ENCODE measurements around the gene CALD1.

Gene CALD1

DNA sequence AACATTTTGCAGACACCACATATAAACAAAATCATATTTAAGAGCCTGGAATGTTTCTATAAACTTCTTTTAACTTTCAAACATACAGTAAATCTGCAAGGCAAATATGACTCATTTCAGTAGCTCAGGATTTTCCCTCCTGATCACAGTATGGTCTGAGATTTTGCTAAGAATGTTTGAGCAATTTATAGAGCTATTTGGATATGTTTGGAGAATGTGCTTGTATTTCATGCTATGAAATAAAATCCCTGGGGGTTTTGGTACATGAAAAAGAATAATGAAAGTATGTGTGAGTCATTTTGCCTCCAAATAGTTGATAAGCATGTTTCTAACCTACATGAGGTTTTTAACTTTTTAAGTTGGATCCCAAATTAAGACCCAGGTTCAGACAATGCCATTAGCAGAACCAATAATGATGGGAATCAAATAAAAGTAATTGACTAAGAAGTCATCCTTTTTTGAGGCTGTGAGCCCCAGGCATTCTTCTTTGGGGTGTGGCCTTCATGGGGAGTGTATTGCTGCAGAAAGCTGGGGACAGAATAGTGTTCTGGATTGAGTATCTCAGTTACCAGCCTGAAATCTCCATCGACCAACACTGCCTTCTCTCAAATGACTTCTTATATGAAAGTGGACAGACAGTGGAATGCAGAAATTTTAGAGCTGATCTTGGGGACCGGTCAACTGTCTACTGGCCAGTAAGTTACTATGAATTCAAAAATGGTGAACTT lies 140.8 kb downstream of the CALD1 start:
- TF ChIP-seq, protein P1, sequence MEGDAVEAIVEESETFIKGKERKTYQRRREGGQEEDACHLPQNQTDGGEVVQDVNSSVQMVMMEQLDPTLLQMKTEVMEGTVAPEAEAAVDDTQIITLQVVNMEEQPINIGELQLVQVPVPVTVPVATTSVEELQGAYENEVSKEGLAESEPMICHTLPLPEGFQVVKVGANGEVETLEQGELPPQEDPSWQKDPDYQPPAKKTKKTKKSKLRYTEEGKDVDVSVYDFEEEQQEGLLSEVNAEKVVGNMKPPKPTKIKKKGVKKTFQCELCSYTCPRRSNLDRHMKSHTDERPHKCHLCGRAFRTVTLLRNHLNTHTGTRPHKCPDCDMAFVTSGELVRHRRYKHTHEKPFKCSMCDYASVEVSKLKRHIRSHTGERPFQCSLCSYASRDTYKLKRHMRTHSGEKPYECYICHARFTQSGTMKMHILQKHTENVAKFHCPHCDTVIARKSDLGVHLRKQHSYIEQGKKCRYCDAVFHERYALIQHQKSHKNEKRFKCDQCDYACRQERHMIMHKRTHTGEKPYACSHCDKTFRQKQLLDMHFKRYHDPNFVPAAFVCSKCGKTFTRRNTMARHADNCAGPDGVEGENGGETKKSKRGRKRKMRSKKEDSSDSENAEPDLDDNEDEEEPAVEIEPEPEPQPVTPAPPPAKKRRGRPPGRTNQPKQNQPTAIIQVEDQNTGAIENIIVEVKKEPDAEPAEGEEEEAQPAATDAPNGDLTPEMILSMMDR (IDR thresholded peaks at IDR 0.05), result no peak
- TF ChIP-seq ZFX (IDR thresholded peaks at IDR 0.05; ENCODE audit: borderline replicate concordance), result no peak
- H3K27ac ChIP-seq, result no peak overlapping the region

DNA sequence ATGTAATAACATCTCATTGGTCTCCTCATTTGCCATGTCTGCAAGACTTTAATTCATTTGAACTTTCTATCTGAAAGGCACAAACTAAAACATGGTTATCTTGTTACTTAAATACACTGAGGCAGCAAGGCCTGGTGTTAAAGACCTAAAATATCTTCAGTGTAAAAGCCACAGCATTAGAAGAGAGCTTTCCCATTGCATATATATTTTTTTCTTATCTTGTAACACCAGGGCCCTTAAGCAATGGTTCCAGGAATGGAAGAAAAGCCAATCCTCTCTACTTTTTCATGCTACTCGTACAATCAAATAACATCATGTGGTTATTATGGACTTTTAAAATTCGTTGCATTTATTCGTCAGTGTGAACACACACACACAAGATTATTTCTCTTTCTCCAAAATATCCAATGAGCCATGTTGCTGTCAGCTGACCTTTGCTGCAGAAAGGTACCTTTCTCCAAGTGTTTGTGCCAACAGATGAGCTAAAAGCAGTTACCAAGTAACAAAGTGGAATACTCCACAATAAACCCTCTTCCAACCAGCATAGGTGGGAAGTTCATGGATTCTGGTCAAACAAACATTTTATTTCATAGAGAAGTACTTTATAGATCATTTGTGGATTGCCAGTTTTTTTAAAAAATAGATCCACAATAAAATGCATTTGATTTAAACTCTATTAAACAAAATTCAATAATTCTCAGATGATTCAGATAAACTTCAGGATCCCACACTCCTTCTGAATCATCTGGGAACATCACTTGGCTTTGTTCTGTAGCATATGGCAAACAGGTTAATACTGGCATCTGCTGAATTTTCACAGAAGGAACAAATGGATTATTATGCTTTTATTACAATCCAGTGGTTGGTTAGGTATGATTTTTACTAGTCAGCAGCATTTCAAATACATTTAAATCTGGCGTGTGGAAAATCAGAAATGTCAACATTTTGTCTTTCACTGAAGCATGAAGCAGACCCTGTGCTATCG lies 143.6 kb downstream of the CALD1 start:
- TF ChIP-seq ZFX (IDR thresholded peaks at IDR 0.05; ENCODE audit: borderline replicate concordance), result no peak
- TF ChIP-seq, protein P1 (IDR thresholded peaks at IDR 0.05), result no peak
- no peak overlapping the region for H3K27ac ChIP-seq

DNA sequence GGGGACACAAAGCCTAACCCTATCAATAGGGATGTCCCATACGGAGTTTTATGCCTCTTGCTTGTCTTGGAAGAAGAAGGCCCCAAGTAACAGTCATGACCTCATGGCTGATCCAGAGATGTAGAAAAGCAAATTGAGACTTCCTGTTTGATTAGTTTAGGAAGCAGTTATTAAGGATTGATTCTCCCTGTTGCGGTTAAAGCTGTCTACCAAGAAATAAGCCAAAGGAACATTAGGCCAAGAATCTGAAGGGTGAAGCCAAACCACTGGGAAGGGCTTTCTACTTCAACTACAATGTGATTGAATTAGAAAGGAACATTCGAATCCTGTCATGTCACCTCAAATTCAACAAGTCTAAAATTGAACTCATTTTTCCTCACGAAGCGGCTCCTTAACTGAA lies 146.3 kb downstream of the CALD1 start:
- TF ChIP-seq, protein P1 (IDR thresholded peaks at IDR 0.05), result no peak
- TF ChIP-seq ZFX (IDR thresholded peaks at IDR 0.05; ENCODE audit: borderline replicate concordance), result no peak
- no peak overlapping the region for H3K27ac ChIP-seq

DNA sequence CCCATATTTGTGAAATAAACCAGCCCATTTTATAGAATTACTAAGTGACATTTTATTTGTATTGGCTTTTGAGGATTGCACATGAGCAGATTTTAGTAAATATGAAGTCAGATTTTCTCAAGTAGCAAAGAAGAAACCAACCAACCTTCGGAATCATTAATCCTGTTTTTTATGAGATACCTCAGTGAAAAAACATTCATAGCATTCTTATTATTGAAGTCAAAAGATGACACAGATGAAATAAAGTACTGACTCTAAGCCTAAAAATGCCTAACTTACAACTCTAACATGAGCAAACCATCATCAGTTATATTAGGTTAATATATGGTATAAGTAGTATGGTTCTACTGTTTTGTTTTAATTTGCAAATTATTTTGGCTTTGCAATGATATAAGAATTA lies 147.0 kb downstream of the CALD1 start:
- TF ChIP-seq ZFX (IDR thresholded peaks at IDR 0.05; ENCODE audit: borderline replicate concordance), result no peak
- TF ChIP-seq, protein P1 (IDR thresholded peaks at IDR 0.05), result no peak
- no peak overlapping the region for H3K27ac ChIP-seq

DNA sequence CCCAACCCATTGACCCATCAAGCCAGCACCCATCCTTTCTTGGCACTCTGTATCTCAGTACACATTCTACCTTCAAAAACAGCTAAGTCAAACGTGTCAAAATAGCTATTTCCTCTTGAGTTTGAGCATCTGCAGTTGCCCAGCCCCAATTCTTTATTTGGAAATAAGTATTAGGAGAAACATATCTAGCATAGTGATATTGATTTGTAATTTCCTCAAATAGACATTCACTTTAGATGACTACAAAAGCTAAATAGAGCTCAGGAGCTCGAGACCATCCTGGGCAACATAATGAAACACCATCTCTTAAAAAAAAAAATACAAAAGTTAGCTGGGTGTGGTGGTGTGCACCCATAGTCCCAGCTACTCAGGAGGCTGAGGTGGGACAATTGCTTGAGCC lies 147.6 kb downstream of the CALD1 start:
- TF ChIP-seq, protein P1 (IDR thresholded peaks at IDR 0.05), result no peak
- no peak for TF ChIP-seq ZFX (IDR thresholded peaks at IDR 0.05; ENCODE audit: borderline replicate concordance)
- H3K27ac ChIP-seq, result no peak overlapping the region

DNA sequence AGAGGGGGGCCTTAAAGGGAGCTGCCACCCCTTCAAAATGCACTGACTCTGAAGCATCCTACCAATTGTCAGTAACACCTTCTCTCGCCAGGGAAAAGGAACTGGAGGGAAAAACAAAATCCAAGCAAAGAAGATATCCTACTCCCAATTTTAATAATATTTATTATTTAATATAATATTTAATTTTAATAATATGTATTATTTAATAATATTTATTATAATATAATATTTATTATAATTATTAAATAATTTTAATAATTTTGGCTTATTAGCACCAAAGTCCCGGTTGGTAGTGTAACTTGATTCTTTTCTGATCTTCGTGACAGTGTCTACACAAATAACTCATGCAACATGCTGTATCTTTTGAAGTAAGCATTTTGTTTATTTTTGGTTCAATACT lies 148.3 kb downstream of the CALD1 start:
- TF ChIP-seq ZFX (IDR thresholded peaks at IDR 0.05; ENCODE audit: borderline replicate concordance), result no peak
- TF ChIP-seq, protein P1 (IDR thresholded peaks at IDR 0.05), result no peak
- no peak overlapping the region for H3K27ac ChIP-seq

DNA sequence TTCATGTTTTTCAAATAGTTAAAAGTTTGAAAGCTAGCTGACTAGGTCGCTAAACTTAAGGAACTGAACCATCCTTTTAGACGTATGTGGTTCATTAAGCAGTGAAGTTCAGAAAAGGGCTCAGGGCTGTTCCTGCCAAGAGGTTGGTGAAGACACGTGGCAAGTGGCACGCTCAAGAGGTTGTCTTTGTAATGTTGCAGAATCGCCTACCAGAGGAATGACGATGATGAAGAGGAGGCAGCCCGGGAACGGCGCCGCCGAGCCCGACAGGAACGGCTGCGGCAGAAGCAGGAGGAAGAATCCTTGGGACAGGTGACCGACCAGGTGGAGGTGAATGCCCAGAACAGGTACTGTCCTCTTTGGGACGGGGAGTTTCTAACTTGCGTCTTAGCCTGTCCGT lies 149.1 kb downstream of the CALD1 start:
- H3K27ac ChIP-seq, result no peak overlapping the region
- TF ChIP-seq ZFX (IDR thresholded peaks at IDR 0.05; ENCODE audit: borderline replicate concordance), result no peak
- TF ChIP-seq, protein P1 (IDR thresholded peaks at IDR 0.05), result no peak
